ENCODE data around the gene SEL1L2. TPM values are rescaled to one million over a fixed set of nuclear protein-coding genes. Genes with fewer than 3 reads are reported as not detected.

SEL1L2 gene, protein sequence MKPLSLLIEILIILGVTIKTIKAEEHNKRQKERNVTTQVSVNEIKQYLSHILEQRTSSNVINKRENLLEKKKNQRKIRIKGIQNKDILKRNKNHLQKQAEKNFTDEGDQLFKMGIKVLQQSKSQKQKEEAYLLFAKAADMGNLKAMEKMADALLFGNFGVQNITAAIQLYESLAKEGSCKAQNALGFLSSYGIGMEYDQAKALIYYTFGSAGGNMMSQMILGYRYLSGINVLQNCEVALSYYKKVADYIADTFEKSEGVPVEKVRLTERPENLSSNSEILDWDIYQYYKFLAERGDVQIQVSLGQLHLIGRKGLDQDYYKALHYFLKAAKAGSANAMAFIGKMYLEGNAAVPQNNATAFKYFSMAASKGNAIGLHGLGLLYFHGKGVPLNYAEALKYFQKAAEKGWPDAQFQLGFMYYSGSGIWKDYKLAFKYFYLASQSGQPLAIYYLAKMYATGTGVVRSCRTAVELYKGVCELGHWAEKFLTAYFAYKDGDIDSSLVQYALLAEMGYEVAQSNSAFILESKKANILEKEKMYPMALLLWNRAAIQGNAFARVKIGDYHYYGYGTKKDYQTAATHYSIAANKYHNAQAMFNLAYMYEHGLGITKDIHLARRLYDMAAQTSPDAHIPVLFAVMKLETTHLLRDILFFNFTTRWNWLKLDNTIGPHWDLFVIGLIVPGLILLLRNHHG
- not detected in 2 replicates for polyA plus RNA-seq (2011; rRNA removed)
- not detected in 2 replicates for polyA plus RNA-seq (2012; cell fraction: cytosol; rRNA removed)
- not detected in 2 replicates for polyA plus RNA-seq (2012; cell fraction: nucleus; rRNA removed)
- polyA plus RNA-seq (2017; fragmentation: RNase III; extraction: RNeasy Plus Mini Kit Qiagen cat#74134 plus additional on column Dnase treatment), result not detected in 3 replicates
- polyA minus RNA-seq (2011; rRNA and poly(A)+ RNA removed), result not detected in 2 replicates

- no peak for ATAC-seq
- TF ChIP-seq PHF8 (IDR thresholded peaks at IDR 0.05; ENCODE audit: borderline replicate concordance, low read depth), result no peak
- no peak for TF ChIP-seq EHMT2 (IDR thresholded peaks at IDR 0.05; ENCODE audit: low read depth)
- no peak for TF ChIP-seq EP300 (IDR thresholded peaks at IDR 0.05)
- TF ChIP-seq CBX2 (IDR thresholded peaks at IDR 0.05; ENCODE audit: borderline replicate concordance, low read depth), result no peak
- TF ChIP-seq HEYL (CRISPR knock-in tag; IDR thresholded peaks at IDR 0.05), result no peak
- no peak for TF ChIP-seq CHD2 (IDR thresholded peaks at IDR 0.05; ENCODE audit: low read length, partially characterized antibody)
- TF ChIP-seq, protein P1, sequence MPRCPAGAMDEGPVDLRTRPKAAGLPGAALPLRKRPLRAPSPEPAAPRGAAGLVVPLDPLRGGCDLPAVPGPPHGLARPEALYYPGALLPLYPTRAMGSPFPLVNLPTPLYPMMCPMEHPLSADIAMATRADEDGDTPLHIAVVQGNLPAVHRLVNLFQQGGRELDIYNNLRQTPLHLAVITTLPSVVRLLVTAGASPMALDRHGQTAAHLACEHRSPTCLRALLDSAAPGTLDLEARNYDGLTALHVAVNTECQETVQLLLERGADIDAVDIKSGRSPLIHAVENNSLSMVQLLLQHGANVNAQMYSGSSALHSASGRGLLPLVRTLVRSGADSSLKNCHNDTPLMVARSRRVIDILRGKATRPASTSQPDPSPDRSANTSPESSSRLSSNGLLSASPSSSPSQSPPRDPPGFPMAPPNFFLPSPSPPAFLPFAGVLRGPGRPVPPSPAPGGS (IDR thresholded peaks at IDR 0.05), result no peak
- no peak for TF ChIP-seq FOXS1 (CRISPR knock-in tag; IDR thresholded peaks at IDR 0.05)
- TF ChIP-seq, protein P2, sequence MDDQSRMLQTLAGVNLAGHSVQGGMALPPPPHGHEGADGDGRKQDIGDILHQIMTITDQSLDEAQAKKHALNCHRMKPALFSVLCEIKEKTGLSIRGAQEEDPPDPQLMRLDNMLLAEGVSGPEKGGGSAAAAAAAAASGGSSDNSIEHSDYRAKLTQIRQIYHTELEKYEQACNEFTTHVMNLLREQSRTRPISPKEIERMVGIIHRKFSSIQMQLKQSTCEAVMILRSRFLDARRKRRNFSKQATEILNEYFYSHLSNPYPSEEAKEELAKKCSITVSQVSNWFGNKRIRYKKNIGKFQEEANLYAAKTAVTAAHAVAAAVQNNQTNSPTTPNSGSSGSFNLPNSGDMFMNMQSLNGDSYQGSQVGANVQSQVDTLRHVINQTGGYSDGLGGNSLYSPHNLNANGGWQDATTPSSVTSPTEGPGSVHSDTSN (IDR thresholded peaks at IDR 0.05), result no peak
- TF ChIP-seq JUNB (IDR thresholded peaks at IDR 0.05), result no peak
- TF ChIP-seq KDM5A (IDR thresholded peaks at IDR 0.05), result no peak
- no peak for TF ChIP-seq ELK1 (IDR thresholded peaks at IDR 0.05; ENCODE audit: low read depth, low read length)
- no peak for TF ChIP-seq HDAC2 (IDR thresholded peaks at IDR 0.05)
- POLR2A ChIA-PET, result no interaction called here
- FAIRE-seq, result no peak
- H3K4me1 ChIP-seq, result no peaks in the 10 kb centered on the region
- H3K4me2 ChIP-seq, result no peak within 1 kb of the TSS
- WGBS (ENCODE audit: missing lambda C conversion rate), result 32% methylated on average over 5 of the region's 5 CpGs
- no peak for DNase-seq (ENCODE audit: low read depth in 1 of 2, low spot score in 1 of 2)
- H3K27ac ChIP-seq, result no peak within 1 kb of the TSS
- CTCF ChIA-PET, result interaction anchor here (1.3 kb wide), 1 partner anchor 33 kb away, joined by 3 read pairs; no protein-coding TSS in a partner anchor
- peaks cover 25% of the 10 kb centered on the region for H3K9me3 ChIP-seq
- H3K4me3 ChIP-seq, result no peak within 1 kb of the TSS
Measured at GRCh38 chr20:13990465-13990864, at the start of gene SEL1L2. TSS of gene SEL1L2 (minus strand) at chr20:13990614. CDS start at chr20:13990534, 80 bp downstream.

- no peak for FAIRE-seq
- ATAC-seq, result no peak
- Histone ChIP-seq H3K27ac (no peak overlapping the region), H3K4me1 (no peaks in the 10 kb centered on the region), H3K9me3 (no peaks in the 10 kb centered on the region), H3K4me2 (no peak overlapping the region), H3K4me3 (no peak overlapping the region)
- DNase-seq (ENCODE audit: low read depth in 1 of 2, low spot score in 1 of 2), result no peak
- WGBS (ENCODE audit: missing lambda C conversion rate), result 57% methylated on average over 7 of the region's 7 CpGs
- POLR2A ChIA-PET, result no interaction called here
- CTCF ChIA-PET, result no interaction called here
- no peak for TF ChIP-seq TFCP2L1 (CRISPR knock-in tag; IDR thresholded peaks at IDR 0.05)
- TF ChIP-seq, protein P3, sequence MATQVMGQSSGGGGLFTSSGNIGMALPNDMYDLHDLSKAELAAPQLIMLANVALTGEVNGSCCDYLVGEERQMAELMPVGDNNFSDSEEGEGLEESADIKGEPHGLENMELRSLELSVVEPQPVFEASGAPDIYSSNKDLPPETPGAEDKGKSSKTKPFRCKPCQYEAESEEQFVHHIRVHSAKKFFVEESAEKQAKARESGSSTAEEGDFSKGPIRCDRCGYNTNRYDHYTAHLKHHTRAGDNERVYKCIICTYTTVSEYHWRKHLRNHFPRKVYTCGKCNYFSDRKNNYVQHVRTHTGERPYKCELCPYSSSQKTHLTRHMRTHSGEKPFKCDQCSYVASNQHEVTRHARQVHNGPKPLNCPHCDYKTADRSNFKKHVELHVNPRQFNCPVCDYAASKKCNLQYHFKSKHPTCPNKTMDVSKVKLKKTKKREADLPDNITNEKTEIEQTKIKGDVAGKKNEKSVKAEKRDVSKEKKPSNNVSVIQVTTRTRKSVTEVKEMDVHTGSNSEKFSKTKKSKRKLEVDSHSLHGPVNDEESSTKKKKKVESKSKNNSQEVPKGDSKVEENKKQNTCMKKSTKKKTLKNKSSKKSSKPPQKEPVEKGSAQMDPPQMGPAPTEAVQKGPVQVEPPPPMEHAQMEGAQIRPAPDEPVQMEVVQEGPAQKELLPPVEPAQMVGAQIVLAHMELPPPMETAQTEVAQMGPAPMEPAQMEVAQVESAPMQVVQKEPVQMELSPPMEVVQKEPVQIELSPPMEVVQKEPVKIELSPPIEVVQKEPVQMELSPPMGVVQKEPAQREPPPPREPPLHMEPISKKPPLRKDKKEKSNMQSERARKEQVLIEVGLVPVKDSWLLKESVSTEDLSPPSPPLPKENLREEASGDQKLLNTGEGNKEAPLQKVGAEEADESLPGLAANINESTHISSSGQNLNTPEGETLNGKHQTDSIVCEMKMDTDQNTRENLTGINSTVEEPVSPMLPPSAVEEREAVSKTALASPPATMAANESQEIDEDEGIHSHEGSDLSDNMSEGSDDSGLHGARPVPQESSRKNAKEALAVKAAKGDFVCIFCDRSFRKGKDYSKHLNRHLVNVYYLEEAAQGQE (IDR thresholded peaks at IDR 0.05), result no peak
Measured at GRCh38 chr20:14036567-14036966, 46.2 kb upstream of the SEL1L2 start.
